Neural cell (in vitro differentiated cells): ENCODE measurements around the gene CHMP4B.

Experiments used
- EP300 ChIP-seq: fragments of 450-650 bp; conservative IDR thresholded peaks from 2 replicates; pipeline ENCODE4 v1.6.1; 2014; ENCODE audit warnings: antibody characterized with exemption, mild to moderate bottlenecking, moderate library complexity; ENCODE audit not compliant: poor library complexity, severe bottlenecking
- EZH2 ChIP-seq: fragments of 200-600, 300-800 bp; shearing (Covaris generic), sonication (generic); IDR thresholded peaks from 2 replicates; pipeline ENCODE4 v1.6.1; 2014; ENCODE audit warnings: antibody characterized with exemption, low read length, borderline replicate concordance, mild to moderate bottlenecking; ENCODE audit not compliant: insufficient read depth, poor library complexity, severe bottlenecking
- MXI1 ChIP-seq: fragments of 450-650 bp; conservative IDR thresholded peaks from 2 replicates; pipeline ENCODE4 v1.6.1; 2014; ENCODE audit warnings: antibody characterized with exemption, mild to moderate bottlenecking; ENCODE audit not compliant: poor library complexity, severe bottlenecking
- POLR2AphosphoS5 ChIP-seq: IDR thresholded peaks from 2 replicates; pipeline ENCODE4 v1.6.1; 2012
- RAD21 ChIP-seq: fragments of 450-650 bp; conservative IDR thresholded peaks from 2 replicates; pipeline ENCODE4 v1.6.1; 2014; ENCODE audit warnings: antibody characterized with exemption, mild to moderate bottlenecking, moderate library complexity
- TF ChIP-seq, protein P1 (sequence below): fragments of 450-650 bp; IDR thresholded peaks from 2 replicates; pipeline ENCODE4 v1.5.1; 2014; ENCODE audit warnings: antibody characterized with exemption, mild to moderate bottlenecking, moderate library complexity; ENCODE audit not compliant: poor library complexity, severe bottlenecking
- TF ChIP-seq, protein P2 (sequence below): IDR thresholded peaks from 2 replicates; pipeline ENCODE4 v1.6.1; 2012; ENCODE audit warnings: borderline replicate concordance

GRCh38 chr20:33863440-33864323 lies 52.5 kb downstream of the CHMP4B start:
- TF ChIP-seq, protein P1, sequence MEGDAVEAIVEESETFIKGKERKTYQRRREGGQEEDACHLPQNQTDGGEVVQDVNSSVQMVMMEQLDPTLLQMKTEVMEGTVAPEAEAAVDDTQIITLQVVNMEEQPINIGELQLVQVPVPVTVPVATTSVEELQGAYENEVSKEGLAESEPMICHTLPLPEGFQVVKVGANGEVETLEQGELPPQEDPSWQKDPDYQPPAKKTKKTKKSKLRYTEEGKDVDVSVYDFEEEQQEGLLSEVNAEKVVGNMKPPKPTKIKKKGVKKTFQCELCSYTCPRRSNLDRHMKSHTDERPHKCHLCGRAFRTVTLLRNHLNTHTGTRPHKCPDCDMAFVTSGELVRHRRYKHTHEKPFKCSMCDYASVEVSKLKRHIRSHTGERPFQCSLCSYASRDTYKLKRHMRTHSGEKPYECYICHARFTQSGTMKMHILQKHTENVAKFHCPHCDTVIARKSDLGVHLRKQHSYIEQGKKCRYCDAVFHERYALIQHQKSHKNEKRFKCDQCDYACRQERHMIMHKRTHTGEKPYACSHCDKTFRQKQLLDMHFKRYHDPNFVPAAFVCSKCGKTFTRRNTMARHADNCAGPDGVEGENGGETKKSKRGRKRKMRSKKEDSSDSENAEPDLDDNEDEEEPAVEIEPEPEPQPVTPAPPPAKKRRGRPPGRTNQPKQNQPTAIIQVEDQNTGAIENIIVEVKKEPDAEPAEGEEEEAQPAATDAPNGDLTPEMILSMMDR = no peak
- TF ChIP-seq, protein P2, sequence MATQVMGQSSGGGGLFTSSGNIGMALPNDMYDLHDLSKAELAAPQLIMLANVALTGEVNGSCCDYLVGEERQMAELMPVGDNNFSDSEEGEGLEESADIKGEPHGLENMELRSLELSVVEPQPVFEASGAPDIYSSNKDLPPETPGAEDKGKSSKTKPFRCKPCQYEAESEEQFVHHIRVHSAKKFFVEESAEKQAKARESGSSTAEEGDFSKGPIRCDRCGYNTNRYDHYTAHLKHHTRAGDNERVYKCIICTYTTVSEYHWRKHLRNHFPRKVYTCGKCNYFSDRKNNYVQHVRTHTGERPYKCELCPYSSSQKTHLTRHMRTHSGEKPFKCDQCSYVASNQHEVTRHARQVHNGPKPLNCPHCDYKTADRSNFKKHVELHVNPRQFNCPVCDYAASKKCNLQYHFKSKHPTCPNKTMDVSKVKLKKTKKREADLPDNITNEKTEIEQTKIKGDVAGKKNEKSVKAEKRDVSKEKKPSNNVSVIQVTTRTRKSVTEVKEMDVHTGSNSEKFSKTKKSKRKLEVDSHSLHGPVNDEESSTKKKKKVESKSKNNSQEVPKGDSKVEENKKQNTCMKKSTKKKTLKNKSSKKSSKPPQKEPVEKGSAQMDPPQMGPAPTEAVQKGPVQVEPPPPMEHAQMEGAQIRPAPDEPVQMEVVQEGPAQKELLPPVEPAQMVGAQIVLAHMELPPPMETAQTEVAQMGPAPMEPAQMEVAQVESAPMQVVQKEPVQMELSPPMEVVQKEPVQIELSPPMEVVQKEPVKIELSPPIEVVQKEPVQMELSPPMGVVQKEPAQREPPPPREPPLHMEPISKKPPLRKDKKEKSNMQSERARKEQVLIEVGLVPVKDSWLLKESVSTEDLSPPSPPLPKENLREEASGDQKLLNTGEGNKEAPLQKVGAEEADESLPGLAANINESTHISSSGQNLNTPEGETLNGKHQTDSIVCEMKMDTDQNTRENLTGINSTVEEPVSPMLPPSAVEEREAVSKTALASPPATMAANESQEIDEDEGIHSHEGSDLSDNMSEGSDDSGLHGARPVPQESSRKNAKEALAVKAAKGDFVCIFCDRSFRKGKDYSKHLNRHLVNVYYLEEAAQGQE = no peak
- TF ChIP-seq EZH2 = no peak
- TF ChIP-seq POLR2AphosphoS5 = no peak
- no peak for TF ChIP-seq MXI1
- TF ChIP-seq RAD21 = no peak
- no peak for TF ChIP-seq EP300
